GM18868 (cell line): ENCODE measurements around the gene NDUFV2.

Source experiments
- ATAC-seq: cut with Tn5 transposase; IDR thresholded peaks from one replicate; pipeline ENCODE4 v1.9.1; 2021; ENCODE audit warnings: mild to moderate bottlenecking, moderate library complexity; ENCODE audit not compliant: unreplicated experiment

Gene NDUFV2

GRCh38 chr18:9102508-9103375 lies at the start of gene NDUFV2:
NDUFV2 (plus strand) TSS chr18:9102699; CDS start chr18:9102744, 45 bp downstream.
- peak; percentile 91 for ATAC-seq

- ATAC-seq, result no peak
Observed at GRCh38 chr18:9053814-9054213, 48.7 kb upstream of the NDUFV2 start.

GRCh38 chr18:9055185-9055584 lies 47.3 kb upstream of the NDUFV2 start:
- peak; percentile 86 for ATAC-seq

GRCh38 chr18:9055626-9056025 lies 46.9 kb upstream of the NDUFV2 start:
- no peak for ATAC-seq

- no peak for ATAC-seq
Observed at GRCh38 chr18:9057646-9058045, 44.9 kb upstream of the NDUFV2 start.

- ATAC-seq, result no peak
Observed at GRCh38 chr18:9058406-9058805, 44.1 kb upstream of the NDUFV2 start.

GRCh38 chr18:9062418-9062751 lies 40.1 kb upstream of the NDUFV2 start:
- ATAC-seq, result no peak

GRCh38 chr18:9065864-9066263 lies 36.6 kb upstream of the NDUFV2 start:
- no peak for ATAC-seq

- peak; percentile 37 for ATAC-seq
Observed at GRCh38 chr18:9066358-9066757, 36.1 kb upstream of the NDUFV2 start.

- ATAC-seq, result peak; percentile 63
Observed at GRCh38 chr18:9066817-9067306, 35.6 kb upstream of the NDUFV2 start.

- no peak for ATAC-seq
Observed at GRCh38 chr18:9067823-9068222, 34.7 kb upstream of the NDUFV2 start.

- ATAC-seq, result no peak
Observed at GRCh38 chr18:9068346-9068745, 34.2 kb upstream of the NDUFV2 start.

- no peak for ATAC-seq
Observed at GRCh38 chr18:9069601-9070000, 32.9 kb upstream of the NDUFV2 start.

GRCh38 chr18:9070212-9070611 lies 32.3 kb upstream of the NDUFV2 start:
- ATAC-seq, result no peak

GRCh38 chr18:9079818-9080528 lies 22.5 kb upstream of the NDUFV2 start:
- no peak for ATAC-seq

GRCh38 chr18:9081940-9082339 lies 20.6 kb upstream of the NDUFV2 start:
- ATAC-seq, result no peak

GRCh38 chr18:9082711-9083510 lies 19.6 kb upstream of the NDUFV2 start:
- peak; percentile 94 for ATAC-seq

- ATAC-seq, result no peak
Observed at GRCh38 chr18:9086015-9086414, 16.5 kb upstream of the NDUFV2 start.

- ATAC-seq, result no peak
Observed at GRCh38 chr18:9086624-9087023, 15.9 kb upstream of the NDUFV2 start.

- no peak for ATAC-seq
Observed at GRCh38 chr18:9087144-9087543, 15.4 kb upstream of the NDUFV2 start.

GRCh38 chr18:9088252-9088651 lies 14.2 kb upstream of the NDUFV2 start:
- no peak for ATAC-seq
